Fibroblast of peridontal ligament (primary cell): ENCODE results near the gene ADAMTSL4.
"Not testable (repeated sequence)": the region's sequence is repeated elsewhere in the genome, so short reads cannot be mapped to it uniquely, and the experiment has no call there.

Experiments used
- DNase-seq: peaks from one replicate; pipeline ENCODE4 v3.0.0-alpha.2; 2010; ENCODE audit errors: extremely low read depth

ADAMTSL4 gene

DNA sequence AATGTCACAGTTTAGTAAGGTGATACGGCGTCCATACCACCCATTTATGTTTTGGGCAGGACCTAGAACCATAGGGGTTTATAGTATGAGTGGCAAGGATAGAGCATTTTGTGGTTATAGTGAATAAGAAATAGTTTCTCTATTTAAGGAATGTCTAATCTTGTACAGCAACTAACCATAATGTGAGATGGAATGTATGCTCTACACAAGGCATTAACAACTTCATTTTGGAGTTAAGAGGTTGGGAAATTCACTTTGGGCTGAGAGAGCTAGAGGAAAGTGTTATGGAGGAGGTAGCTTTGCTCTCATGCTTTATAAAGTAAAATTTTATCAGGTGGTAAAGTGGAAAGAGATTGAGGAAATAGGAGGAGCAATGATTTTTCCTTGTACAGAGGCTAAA lies 33.2 kb downstream of the ADAMTSL4 start:
- DNase-seq = peak; percentile 44

DNA sequence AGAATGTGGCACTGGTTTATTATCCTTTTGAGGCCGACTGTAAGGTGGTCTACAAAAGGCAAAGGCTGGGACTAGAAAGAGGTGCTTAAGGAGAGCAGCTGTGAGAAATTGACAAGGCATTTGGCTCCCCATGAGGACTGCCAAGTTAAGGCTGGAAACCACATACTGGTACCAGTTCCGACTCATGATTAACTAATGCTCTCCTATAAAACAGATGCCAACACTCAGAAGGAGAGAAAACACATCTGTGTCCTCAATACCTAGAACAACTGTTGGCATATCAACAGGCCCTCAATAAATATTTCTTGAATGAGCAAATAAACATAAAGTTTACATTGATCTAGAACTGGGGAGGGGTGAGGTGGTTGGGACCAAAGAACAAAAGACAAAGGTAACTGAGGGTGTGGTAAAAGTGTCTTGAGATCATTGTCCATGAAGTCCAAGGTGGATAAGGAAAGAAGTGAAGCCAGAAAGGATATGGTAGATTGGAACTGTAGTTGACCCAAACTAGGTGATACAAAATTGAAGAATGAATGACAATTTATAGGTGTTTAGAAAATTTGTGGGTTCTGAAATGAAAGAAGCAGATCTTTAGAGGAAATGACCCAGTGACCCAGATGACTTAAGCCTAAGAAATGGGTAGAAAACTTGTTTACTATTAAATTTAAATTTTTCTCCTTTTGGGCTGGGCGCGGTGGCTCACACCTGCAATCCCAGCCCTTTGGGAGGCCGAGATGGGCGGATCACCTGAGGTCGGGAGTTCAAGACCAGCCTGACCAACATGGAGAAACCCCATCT lies 47.1 kb downstream of the ADAMTSL4 start:
- peak; percentile 56 for DNase-seq

DNA sequence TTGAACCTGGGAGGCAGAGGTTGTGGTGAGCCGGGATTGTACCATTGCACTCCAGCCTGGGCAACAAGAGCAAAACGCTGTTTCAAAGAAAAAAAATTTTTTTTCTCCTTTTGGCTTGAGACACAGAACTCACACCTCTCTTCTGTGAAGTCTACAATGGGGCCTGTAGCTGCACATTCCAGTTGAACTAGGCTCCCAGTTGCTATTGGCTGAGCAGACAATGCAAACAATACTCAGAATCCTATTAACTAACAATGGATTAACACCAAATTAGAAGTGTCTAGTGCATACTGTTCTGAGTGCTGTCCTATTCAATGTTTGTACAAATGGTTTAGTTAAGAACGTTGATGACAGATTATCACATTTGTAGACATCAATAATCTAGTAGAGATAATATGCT lies 47.8 kb downstream of the ADAMTSL4 start:
- no peak for DNase-seq

DNA sequence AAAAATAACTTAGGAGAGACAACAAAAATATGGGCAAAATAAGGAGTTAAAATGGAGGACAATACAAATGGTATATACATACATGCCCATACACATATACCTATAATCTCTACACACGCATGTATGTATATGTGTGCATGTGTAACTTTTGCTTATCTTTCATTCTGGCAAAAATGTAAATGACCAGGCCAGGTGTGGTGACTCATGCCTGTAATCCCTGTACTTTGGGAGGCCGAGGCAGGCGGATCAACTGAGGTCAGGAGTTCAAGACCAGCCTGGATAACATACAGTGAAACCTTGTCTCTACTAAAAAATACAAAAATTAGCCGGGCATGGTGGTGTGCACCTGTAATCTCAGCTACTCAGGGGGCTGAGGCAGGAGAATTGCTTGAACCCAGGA lies 49.1 kb downstream of the ADAMTSL4 start:
- DNase-seq = not testable (repeated sequence)

DNA sequence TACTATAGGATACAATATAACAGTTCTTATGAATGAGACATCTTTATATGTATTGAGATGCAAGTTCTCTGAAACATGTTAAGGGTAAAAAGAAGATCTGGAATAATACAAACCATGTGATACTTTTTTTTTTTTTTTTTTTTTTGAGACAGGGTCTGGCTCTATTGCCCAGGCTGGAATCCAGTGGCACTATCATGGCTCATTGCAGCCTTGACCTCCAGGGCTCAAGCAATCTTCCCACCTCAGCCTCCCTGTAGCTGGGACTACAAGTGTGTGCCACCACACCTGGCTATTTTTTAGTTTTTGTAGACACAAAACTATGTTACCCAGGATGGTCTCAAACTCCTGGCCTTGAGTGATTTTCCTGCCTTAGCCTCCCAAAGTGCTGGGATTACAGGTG lies 52.3 kb downstream of the ADAMTSL4 start:
- no peak for DNase-seq

DNA sequence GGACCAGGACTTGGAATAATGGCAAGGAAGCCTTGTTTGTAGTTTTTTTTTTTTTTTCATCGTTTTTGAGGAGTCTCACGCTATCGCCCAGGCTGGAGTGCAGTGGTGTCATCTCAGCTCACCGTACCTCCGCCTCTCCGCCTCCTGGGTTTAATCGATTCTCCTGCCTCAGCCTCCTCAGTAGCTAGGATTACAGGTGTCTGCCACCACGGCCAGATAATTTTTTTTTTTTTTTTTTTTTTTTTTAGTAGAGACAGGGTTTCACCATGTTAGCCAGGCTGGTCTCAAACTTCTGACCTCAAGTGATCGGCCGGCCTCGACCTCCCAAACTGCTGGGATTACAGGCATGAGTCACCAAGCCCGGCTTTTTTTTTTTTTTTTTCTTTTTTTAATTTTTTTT lies 53.2 kb downstream of the ADAMTSL4 start:
- not testable (repeated sequence) for DNase-seq

DNA sequence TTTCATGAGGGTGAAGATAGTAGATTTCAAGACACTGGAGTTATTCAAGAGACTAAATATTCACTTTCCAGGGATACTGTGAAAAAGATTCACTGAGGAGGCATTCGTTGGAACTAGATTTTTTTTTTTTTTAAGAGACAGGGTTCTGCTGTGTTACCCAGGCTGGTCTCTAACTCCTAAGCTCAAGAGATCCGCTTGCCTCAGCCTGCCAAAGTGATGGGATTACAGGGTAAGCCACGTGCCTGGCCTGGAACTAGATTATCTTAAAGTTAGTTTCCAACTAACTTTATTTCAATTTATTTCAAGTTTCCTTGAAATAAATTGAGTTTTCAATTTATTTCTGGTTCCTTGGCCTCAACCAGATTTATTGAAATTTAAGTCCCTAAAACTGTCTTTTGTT lies 54.5 kb downstream of the ADAMTSL4 start:
- no peak for DNase-seq

DNA sequence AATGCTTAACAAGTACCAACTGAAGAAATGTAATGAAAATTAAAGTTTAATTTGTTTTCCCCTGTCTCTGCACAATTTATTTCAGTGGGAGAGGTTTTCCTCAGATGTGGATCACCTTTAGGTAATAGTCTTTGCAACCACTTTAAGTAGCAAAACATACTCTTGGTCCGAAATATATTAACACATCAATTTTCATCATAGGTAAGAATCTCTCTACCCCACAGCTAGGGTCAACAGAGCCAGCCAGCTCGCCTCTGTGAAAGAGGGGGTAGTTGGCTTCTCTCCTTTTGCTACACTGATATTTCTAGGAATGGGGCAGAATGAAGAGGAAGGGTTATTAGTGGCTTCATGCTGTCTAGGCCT lies 55.0 kb downstream of the ADAMTSL4 start:
- no peak for DNase-seq

DNA sequence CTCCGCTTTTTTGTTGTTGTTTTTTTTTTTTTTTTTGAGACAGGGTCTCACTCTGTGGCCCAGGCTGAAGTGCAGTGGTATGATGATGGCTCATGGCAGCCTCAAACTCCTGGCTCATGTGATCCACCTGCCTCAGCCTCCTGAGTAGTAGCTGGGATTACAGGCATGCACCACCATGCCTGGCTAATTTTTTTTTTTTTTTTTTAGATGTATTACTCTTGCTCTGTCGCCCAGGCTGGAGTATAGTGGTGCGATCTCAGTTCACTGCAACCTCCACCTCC lies 56.2 kb downstream of the ADAMTSL4 start:
- DNase-seq = not testable (repeated sequence)

DNA sequence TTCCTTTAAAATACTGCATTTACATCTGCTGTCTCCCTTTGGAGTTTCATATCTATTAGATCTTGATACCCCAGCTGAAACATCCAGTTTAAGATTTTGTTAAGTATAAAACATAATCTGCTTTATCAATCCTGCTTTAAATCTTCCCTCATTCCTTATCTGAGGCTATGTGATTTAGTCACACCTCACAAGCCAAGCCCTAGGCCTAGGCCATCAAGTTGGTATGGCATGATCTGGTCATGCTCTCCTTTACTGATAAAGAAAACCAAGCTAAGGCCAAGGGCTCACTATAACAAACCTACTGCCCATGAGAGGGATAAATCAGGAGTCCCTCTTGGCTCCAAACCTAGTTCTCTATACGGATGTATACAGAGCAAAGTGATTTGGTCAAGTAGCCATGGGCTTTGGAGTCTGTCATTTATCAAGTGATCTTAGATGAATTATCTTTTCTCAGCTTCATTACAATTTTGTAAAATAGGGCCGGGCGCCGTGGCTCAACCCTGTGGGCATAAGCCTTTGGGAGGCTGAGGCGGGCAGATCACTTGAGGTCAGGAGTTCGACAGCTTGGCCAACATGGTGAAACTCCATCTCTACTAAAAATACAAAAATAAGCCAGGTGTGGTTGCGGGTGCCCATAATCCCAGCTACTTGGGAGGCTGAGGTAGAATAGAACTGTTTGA lies 57.4 kb downstream of the ADAMTSL4 start:
- no peak for DNase-seq

DNA sequence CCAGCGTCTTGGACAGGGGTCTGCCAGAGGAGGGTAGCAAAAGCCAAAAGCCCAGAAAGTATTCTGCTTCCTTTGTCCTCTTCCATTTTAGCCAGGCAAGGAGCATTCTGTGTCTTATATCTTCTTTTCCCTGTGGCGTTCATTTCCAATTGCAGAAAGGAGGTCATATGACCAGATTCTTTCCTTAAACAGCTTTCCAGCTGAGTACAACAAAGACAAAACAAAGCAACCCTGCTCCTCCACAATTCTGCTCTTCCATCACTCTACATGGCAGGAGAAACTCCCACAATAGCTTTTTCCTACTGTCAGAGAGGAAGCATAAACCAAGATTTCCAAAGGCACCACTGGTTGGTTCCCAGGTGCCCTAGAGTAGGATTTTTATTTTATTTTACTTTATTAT lies 60.5 kb downstream of the ADAMTSL4 start:
- DNase-seq = peak; percentile 59
